HG02759 (cell line): ENCODE data around the gene DNALI1.

Source experiments
- ATAC-seq: cut with Tn5 transposase; IDR thresholded peaks from one replicate; pipeline ENCODE4 v1.9.1; 2021; ENCODE audit warnings: mild to moderate bottlenecking, moderate library complexity; ENCODE audit not compliant: unreplicated experiment

The DNALI1 gene

DNA sequence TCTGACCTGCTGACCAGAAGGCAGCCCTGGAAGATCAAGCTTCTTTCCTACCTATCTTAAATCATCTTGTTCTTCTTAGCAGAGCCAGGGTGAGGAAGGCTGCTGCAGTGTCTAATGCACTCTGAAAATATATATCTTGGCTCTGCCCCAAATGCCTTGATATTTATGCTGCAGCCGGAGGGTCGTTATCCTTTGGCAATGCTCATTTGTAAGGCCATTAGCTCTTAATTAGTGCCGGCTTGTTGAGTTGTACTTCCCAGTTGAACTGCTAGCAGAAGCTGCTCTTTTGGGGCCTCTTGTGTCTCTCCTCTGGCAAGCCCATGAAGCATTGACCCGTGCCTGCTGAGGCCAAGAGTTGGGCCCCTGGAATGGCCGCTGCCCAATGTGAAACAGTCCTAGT is 43.2 kb downstream of the DNALI1 start:
- no peak for ATAC-seq

DNA sequence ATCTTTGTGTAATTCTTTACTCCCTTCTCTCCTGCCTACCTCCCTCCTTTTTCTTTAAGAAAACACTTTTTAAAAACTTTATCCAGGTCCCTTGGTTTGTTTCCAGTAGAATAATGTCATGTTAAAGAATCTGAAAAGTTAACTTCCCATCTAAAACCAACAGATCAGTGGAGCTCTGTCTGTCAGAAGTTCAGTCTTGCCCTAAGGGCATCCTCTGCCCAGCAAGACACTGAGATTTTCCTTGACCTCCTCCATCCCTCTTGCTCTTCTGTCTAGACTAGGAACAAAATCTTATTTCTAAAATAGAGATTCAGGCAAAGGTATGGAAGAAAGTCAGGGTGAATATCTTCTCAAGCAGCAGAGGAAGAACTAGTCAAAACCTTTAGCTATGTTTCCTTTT is 44.7 kb downstream of the DNALI1 start:
- ATAC-seq = no peak

DNA sequence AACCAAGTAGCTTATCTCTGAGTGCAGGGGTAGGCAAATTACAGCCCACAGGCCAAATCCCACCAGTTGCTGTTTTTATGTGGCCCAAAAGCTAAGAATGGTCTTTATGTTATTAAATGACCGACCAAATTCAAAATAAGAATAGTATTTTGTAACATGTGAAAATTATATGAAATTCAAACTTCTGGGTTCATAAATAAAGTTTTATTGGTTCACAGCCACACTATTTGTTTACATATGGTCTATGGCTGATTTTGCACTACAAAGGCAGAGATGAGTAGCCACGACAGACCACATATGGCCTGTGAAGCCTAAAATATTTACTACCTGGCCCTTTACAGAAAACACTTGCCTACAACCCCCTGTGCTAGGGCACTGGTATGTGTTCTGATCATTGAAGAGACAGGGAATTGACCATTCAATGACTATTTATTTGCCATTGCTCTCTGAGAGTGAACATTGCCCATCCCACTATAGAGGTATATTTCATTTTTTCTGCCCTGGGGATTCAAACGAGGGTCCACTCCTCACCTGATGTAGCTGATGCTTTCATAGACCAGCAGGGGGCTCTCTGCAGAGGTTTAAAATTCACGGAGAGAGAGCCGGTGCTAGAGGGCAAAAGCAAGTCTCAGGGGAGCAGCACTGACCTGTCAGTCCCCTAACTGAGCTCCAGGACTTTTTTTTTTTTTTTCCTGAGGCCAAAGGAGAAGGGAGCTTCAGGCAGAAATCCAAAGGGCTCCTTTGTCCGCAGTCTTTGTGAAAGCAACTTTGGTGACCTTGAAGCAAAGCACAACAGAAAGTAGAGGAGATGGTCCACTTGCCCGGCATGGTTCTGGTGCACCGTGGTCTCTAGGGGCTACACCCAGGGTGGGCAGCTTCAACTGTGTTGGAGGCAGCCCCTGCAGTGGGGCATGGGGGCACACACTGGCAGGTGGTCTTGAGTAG is 46.3 kb downstream of the DNALI1 start:
- ATAC-seq = no peak

DNA sequence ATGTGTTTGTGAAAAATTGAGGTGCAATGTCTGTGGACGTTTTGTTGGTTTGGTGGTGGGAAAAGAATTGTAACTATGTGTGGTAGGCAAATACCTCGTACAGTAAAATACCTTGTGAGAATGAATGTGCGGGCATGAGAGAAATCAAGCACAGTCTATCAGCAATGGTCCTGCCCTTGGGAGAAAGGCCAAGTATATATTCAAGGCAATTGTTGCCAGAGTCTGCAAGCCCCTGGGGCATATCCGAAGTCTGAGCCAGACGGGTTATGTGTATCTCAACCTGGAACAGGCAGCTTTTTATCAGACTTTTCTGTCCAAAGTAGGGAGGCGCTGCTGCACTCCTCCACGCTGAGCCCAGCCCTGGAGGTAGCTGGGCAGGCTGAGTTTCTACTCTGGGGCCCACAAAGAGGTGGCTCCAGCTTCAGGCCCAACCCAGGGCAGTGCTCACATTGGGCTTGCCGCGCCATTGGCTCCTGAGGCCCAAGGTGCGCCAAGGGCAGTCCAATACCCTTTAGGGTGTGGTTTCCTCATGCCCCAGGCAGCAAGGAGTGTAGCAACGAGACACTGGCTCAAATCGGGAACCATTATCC is 48.4 kb downstream of the DNALI1 start:
- ATAC-seq = no peak

DNA sequence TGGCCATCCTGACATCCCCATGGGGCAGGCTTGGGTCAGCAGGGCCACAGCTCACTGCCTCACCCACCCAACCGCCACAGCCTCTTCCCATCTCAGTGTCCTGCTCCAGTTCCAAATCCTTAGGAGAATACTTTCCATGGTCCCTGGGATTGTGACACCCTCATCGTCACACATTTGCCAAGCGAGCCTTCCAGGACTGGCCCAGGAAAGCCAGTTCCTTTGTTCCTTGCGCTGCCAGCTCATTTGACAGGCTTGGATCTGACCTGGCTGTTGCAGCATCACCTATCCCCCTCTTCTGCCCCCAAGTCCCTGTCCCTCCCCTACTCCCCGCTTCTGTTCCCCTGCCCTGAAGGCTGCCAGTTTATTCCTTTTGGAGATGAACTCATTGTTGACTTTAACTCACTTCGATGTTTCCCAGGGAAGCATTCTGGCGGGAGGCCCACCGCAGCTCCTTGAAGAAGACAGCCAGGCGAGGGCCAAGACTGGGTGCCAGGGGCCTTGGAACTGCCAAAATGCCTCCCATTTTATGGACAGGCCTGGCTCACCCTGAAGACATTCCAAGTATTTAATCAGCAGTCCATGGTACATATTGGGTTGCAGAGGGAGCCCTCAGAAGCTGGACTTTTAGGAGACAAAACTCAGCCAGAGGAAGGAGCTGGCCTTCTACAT is 49.2 kb downstream of the DNALI1 start:
- no peak for ATAC-seq

DNA sequence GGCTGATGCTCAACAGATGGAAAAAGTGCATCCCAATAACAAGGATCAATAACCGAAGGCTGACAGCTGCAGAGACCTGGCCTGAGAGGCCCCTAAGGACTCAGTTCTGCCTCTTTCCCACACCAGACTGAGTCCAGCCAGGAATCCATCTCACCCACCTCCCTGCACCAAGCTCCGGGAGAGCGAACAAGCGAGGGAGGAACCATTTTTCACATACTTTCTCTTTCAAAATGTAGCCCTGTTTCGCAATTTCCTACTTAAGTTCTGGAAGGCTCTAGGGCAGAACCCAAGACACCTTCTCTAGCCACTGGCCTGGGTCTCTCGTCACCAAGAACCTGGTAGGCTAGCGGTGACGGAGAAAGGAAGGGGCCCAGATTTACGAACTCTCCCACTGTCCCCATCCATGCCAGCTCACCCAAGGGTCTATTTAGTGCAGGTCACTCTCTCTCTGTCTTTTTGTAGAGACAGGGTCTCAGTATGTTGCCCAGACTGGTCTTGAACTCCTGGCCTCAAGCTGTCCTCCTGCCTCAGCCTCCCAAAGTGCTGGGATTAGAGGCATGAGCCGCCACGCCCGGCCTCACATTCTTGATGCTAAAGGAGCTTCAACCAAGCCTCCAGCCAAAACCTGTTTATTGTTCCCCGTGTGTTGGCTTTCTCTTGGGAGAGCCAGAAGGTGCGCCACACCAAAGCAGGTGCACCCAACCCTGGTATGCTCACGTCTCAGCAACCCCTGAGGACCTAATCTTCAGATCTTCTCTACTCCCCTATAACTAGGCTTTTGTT is 49.9 kb downstream of the DNALI1 start:
- no peak for ATAC-seq

DNA sequence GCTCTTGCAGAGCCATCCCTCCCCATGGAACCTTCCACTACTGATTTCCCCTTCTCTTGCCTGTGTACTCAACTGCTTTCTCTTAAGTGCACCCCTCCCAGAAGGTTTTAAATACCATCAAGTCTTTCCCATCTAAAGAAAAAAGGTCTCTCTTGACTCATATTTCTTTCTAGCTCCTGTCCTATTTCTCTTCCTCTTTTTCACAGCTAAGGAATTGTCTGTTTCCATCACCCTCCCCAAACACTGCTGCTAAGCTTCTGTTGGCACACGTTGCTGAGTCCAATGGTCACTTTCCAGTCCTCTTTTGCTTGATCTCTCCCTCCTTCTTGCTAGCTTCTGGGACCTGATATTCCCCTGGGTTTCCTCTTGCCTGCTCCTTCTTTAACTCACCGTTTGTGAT is 52.3 kb downstream of the DNALI1 start:
- no peak for ATAC-seq

DNA sequence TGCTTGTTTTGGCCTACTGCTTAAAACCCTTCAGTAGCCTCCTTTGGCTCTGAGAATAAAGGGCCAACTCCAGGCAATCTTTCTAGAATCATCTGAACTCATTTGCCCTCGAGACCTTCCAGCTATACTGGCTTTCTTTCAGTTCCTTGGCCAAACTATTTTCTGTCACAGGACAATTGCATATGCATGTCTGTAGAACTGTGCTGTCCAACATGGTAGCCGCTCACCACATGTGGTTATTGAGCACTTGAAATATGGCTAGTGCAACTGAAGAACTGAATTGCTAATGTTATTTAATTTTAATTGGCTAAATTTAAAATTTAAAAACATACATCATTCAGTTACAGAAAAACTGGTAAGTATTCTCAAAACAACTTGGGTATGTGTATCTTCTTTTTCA is 53.3 kb downstream of the DNALI1 start:
- no peak for ATAC-seq

DNA sequence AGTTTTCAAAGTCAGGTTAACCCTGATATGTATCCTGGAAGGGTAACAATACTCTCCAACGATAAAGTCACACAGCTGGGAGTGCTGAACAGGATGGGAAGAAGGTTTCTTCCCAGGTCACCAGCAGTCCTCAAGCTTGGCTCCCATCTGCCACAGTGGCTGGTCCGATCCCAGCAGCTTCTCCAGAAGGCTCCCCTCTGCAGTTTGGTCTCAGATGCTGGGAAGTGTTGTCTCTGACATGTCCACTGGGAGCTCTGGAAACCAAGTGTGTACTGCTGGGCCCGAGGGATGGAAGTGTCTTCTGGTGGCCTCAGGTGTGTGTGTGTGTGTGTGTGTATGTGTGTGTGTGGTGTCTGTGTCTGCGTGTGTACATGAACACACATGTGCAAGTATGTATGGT is 55.4 kb downstream of the DNALI1 start:
- no peak for ATAC-seq

DNA sequence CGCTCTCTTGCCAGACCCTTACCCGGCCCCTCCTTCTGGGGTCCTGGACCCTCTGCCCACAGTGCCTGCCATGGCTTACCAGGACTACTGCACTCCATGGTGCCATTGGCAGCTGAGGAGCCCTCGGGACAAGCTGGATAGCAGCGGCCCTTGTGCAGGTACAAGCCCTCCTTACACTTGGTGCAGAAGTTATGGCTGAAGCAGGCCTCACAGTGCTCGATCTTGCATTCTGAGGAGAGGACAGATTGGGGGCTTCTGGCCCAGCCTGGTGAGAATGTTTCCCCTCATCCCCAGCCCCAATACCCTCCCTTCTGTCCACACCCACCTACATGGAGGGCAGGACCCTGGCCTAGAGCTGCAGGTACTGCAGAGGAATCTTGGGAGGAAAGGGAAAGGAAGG is 57.4 kb downstream of the DNALI1 start:
- ATAC-seq = no peak

DNA sequence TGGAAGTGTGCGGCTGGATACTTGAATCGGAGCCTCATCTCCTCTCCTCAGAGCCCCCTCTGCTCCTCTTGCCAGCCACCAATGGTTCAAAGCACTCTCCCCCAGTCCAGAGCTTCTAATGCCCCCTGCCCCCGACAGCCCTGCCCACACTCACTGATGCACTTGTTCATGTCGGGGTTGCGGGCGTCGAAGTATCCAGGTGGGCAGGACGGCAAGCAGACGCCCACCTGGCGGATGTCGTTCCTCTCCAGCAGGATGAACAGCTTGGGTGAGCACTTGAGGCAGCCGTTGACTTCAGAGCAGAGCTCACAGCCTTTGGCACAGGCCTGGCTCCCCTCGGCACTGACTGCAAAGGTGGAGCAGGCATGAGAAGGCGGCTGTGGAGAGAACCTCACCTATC is 59.6 kb downstream of the DNALI1 start:
- ATAC-seq = no peak
